GM18907 (cell line): ENCODE results near the gene COL26A1.
"Not testable (repeated sequence)": the region's sequence is repeated elsewhere in the genome, so short reads cannot be mapped to it uniquely, and the experiment has no call there.

ENCODE experiments used
- ATAC-seq: cut with Tn5 transposase; IDR thresholded peaks from one replicate; pipeline ENCODE4 v1.9.1; 2021; ENCODE audit warnings: mild to moderate bottlenecking, moderate library complexity; ENCODE audit not compliant: unreplicated experiment

The COL26A1 gene

GRCh38 chr7:101547916-101548661 lies 185.4 kb downstream of the COL26A1 start:
- ATAC-seq = no peak

GRCh38 chr7:101549734-101550133 lies 187.1 kb downstream of the COL26A1 start:
- ATAC-seq = no peak

- ATAC-seq = no peak
Measured at GRCh38 chr7:101550641-101551541, 188.2 kb downstream of the COL26A1 start.

GRCh38 chr7:101553018-101553770 lies 190.5 kb downstream of the COL26A1 start:
- ATAC-seq = no peak

- no peak for ATAC-seq
Measured at GRCh38 chr7:101553771-101554445, 191.2 kb downstream of the COL26A1 start.

- ATAC-seq = no peak
Measured at GRCh38 chr7:101554584-101555268, 192.1 kb downstream of the COL26A1 start.

- ATAC-seq = no peak
Measured at GRCh38 chr7:101555269-101555920, 192.7 kb downstream of the COL26A1 start.

GRCh38 chr7:101555921-101556275 lies 193.2 kb downstream of the COL26A1 start:
- ATAC-seq = no peak

- ATAC-seq = no peak
Measured at GRCh38 chr7:101556453-101556968, 193.8 kb downstream of the COL26A1 start.

- ATAC-seq = no peak
Measured at GRCh38 chr7:101557421-101557820, 194.7 kb downstream of the COL26A1 start.

GRCh38 chr7:101557978-101558741 lies 195.5 kb downstream of the COL26A1 start:
- ATAC-seq = no peak

- ATAC-seq = no peak
Measured at GRCh38 chr7:101558742-101559325, 196.2 kb downstream of the COL26A1 start.

- no peak for ATAC-seq
Measured at GRCh38 chr7:101559586-101559985, 196.9 kb downstream of the COL26A1 start.

- not testable (repeated sequence) for ATAC-seq
Measured at GRCh38 chr7:101560021-101560420, 197.3 kb downstream of the COL26A1 start.

- ATAC-seq = no peak
Measured at GRCh38 chr7:101560856-101561255, 198.2 kb downstream of the COL26A1 start.

GRCh38 chr7:101561293-101561692 lies 198.6 kb downstream of the COL26A1 start:
- ATAC-seq = not testable (repeated sequence)

GRCh38 chr7:101562531-101563197 lies 200.0 kb downstream of the COL26A1 start:
- no peak for ATAC-seq
